ENCODE results near the gene MBD5.

DNA sequence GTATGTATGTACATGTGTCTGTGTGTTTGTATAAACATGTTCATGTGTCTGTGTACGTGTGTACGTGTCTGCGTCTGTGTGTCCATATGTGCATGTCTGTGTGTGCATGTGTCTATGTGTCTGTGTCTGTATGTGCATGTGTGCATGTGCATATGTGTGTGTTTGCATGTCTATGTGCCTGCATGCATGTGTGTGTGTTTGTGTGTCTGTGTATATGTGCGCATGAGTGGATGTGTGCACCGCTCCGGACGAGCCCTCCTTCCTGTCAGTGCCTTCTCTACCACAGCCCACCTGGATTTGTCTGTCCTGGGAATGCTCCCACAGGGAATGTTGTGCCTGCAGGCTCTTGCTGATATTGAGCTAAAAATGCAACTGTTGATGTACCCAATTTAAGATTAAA, 510.3 kb downstream of the MBD5 start:
- no peak for TF ChIP-seq MYC (IDR thresholded peaks at IDR 0.05; ENCODE audit: borderline replicate concordance, low read length)
- TF ChIP-seq, protein P1, sequence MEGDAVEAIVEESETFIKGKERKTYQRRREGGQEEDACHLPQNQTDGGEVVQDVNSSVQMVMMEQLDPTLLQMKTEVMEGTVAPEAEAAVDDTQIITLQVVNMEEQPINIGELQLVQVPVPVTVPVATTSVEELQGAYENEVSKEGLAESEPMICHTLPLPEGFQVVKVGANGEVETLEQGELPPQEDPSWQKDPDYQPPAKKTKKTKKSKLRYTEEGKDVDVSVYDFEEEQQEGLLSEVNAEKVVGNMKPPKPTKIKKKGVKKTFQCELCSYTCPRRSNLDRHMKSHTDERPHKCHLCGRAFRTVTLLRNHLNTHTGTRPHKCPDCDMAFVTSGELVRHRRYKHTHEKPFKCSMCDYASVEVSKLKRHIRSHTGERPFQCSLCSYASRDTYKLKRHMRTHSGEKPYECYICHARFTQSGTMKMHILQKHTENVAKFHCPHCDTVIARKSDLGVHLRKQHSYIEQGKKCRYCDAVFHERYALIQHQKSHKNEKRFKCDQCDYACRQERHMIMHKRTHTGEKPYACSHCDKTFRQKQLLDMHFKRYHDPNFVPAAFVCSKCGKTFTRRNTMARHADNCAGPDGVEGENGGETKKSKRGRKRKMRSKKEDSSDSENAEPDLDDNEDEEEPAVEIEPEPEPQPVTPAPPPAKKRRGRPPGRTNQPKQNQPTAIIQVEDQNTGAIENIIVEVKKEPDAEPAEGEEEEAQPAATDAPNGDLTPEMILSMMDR (IDR thresholded peaks at IDR 0.05) = no peak
- no peak for TF ChIP-seq EHMT2 (IDR thresholded peaks at IDR 0.05; ENCODE audit: low read depth)
- no peak for TF ChIP-seq NFE2L2 (conservative IDR thresholded peaks at IDR 0.05; ENCODE audit: low read length)
- TF ChIP-seq HDAC2 (IDR thresholded peaks at IDR 0.05) = no peak
- no peak for TF ChIP-seq CHD2 (IDR thresholded peaks at IDR 0.05; ENCODE audit: low read length, partially characterized antibody)
- TF ChIP-seq CBX2 (IDR thresholded peaks at IDR 0.05; ENCODE audit: borderline replicate concordance, low read depth) = no peak

All from A549 (cell line).